ENCODE measurements around the gene C3orf52. TPM values are rescaled to one million over a fixed set of nuclear protein-coding genes. Genes with fewer than 3 reads are reported as not detected.

The C3orf52 gene
- total RNA-seq, 1 experiment from 2014 or later = 12.6 TPM

DNA sequence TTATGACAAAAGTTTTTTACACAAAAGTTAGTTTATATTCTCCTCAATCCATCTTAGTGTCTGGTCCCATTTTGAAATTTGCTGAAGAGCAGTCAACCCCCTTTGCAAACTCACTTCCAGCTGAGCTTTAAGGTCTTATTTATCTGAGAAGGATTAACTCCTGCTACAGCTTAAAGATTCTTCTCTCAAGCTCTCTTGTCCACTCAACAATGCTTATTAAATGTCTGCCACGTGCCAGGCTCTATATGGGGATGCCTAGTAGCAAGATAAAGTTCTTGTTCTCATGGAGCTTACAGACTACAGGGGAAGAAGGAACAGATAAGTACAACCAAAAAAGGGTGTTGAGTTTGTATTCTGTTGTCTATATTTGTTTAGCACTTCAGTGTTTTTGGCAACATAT, 33.0 kb upstream of the C3orf52 start:
- intact Hi-C loops (cut with micrococcal nuclease; ENCODE audit: unreplicated experiment) = no loop called here
- DNase-seq (ENCODE audit: low read depth, low spot score) = no peak
- in situ Hi-C loops (cut with HindIII; ENCODE audit: low pct_unique_long_range_greater_than_20kb, low sequenced_read_pairs) = no loop called here
- no TSS peak for BruUV-seq (replicated peaks)
- Histone ChIP-seq H3K9me3 (ENCODE audit: control insufficient read depth, insufficient read depth, low read depth, low read length) (no peaks in the 10 kb centered on the region), H3K36me3 (ENCODE audit: control insufficient read depth, insufficient read depth, low read length) (no peaks in the 10 kb centered on the region), H3K27ac (ENCODE audit: low read length) (no peak overlapping the region), H3K4me1 (ENCODE audit: control insufficient read depth, insufficient read depth, low read length) (no peaks in the 10 kb centered on the region), H3K4me3 (ENCODE audit: low read depth in 2 of 2, low read length in 2 of 2) (no peak overlapping the region), H3K27me3 (ENCODE audit: control insufficient read depth, insufficient read depth, low read length) (no peaks in the 10 kb centered on the region)
- ChIA-PET CTCF (no interaction called here), POLR2A (interaction anchor here (0.6 kb wide), 1 partner anchor 39 kb away, joined by 4 read pairs; no protein-coding TSS in a partner anchor)
- TF ChIP-seq TCF7L2 (IDR thresholded peaks at IDR 0.05; ENCODE audit: low read depth, low read length) (no peak), POLR2AphosphoS5 (IDR thresholded peaks at IDR 0.05; ENCODE audit: low read depth, low read length) (no peak), CTCF (IDR thresholded peaks at IDR 0.05) (no peak), SIN3A (IDR thresholded peaks at IDR 0.05; ENCODE audit: borderline replicate concordance, insufficient read depth, low read depth, low read length) (no peak)
- TF ChIP-seq, protein P1, sequence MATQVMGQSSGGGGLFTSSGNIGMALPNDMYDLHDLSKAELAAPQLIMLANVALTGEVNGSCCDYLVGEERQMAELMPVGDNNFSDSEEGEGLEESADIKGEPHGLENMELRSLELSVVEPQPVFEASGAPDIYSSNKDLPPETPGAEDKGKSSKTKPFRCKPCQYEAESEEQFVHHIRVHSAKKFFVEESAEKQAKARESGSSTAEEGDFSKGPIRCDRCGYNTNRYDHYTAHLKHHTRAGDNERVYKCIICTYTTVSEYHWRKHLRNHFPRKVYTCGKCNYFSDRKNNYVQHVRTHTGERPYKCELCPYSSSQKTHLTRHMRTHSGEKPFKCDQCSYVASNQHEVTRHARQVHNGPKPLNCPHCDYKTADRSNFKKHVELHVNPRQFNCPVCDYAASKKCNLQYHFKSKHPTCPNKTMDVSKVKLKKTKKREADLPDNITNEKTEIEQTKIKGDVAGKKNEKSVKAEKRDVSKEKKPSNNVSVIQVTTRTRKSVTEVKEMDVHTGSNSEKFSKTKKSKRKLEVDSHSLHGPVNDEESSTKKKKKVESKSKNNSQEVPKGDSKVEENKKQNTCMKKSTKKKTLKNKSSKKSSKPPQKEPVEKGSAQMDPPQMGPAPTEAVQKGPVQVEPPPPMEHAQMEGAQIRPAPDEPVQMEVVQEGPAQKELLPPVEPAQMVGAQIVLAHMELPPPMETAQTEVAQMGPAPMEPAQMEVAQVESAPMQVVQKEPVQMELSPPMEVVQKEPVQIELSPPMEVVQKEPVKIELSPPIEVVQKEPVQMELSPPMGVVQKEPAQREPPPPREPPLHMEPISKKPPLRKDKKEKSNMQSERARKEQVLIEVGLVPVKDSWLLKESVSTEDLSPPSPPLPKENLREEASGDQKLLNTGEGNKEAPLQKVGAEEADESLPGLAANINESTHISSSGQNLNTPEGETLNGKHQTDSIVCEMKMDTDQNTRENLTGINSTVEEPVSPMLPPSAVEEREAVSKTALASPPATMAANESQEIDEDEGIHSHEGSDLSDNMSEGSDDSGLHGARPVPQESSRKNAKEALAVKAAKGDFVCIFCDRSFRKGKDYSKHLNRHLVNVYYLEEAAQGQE (IDR thresholded peaks at IDR 0.05; ENCODE audit: insufficient read depth in 1 of 2, low read depth in 2 of 2, low read length in 1 of 2) = no peak
- ATAC-seq = no peak

GRCh38 chr3:112056451-112056929, 29.7 kb upstream of the C3orf52 start:
- Histone ChIP-seq H3K27ac (ENCODE audit: low read length) (no peak overlapping the region), H3K4me3 (ENCODE audit: low read depth in 2 of 2, low read length in 2 of 2) (no peak overlapping the region), H3K27me3 (ENCODE audit: control insufficient read depth, insufficient read depth, low read length) (no peaks in the 10 kb centered on the region), H3K4me1 (ENCODE audit: control insufficient read depth, insufficient read depth, low read length) (no peaks in the 10 kb centered on the region), H3K9me3 (ENCODE audit: control insufficient read depth, insufficient read depth, low read depth, low read length) (no peaks in the 10 kb centered on the region), H3K36me3 (ENCODE audit: control insufficient read depth, insufficient read depth, low read length) (no peaks in the 10 kb centered on the region)
- in situ Hi-C loops (cut with HindIII; ENCODE audit: low pct_unique_long_range_greater_than_20kb, low sequenced_read_pairs) (no loop called here), intact Hi-C loops (cut with micrococcal nuclease; ENCODE audit: unreplicated experiment) (no loop called here)
- ATAC-seq (peak; percentile 69), DNase-seq (ENCODE audit: low read depth, low spot score) (no peak)
- ChIA-PET POLR2A (no interaction called here), CTCF (no interaction called here)
- TF ChIP-seq CTCF (IDR thresholded peaks at IDR 0.05) (no peak), POLR2AphosphoS5 (IDR thresholded peaks at IDR 0.05; ENCODE audit: low read depth, low read length) (no peak), TCF7L2 (IDR thresholded peaks at IDR 0.05; ENCODE audit: low read depth, low read length) (no peak)
- no TSS peak for BruUV-seq (replicated peaks)

All from Panc1 (cell line).